Fibroblast of skin of right quadriceps (primary cell): ENCODE measurements around the gene KRT78.
"Not testable (repeated sequence)": the region's sequence is repeated elsewhere in the genome, so short reads cannot be mapped to it uniquely, and the experiment has no call there.

ENCODE experiments used
- DNase-seq: peaks from one replicate; pipeline ENCODE4 v3.0.0-alpha.2; 2013

The KRT78 gene

DNA sequence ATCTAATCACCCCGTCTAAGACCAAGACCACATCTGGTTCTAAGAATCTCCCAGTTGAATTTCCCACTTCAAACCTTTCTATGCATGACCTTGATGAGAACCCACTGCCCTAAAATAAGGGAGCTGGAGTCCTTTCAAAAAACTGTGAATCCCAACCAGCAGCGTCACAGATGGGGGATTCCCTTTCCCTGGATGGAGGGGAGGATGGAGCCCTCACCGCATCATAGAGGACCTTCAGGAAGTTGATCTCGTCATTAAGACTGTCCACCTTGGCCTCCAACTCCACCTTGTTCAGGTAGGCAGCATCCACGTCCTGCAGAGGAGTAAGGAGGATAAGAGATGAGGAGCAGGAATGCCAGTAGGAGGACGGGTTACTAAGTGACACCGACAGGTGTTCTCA, 39.6 kb downstream of the KRT78 start:
- DNase-seq, result no peak

DNA sequence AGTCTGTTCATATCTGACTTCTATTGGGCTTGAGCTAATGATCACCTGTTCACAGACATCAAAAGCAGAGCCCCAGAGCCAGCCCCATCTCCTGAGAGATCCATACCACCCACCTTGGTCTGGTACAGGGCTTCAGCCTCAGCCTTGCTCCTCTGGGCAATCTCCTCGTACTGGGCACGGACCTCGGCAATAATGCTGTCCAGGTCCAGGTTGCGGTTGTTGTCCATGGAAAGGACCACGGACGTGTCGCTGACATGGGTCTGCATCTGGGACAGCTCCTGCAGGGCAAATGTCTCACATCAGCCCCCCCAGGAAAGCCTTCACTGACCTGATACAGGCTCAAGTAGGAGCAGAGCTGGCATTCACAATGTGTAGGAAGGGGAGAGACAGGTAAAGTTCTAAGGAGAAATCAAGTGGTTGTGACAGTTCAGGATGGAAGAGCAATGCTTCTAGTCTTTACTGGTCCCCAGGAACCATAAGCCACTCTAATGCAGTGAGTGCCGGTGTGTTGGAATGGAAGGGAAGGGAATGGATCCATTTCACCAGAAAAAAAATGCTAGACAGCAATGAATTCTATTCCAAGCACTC, 40.1 kb downstream of the KRT78 start:
- DNase-seq, result no peak

DNA sequence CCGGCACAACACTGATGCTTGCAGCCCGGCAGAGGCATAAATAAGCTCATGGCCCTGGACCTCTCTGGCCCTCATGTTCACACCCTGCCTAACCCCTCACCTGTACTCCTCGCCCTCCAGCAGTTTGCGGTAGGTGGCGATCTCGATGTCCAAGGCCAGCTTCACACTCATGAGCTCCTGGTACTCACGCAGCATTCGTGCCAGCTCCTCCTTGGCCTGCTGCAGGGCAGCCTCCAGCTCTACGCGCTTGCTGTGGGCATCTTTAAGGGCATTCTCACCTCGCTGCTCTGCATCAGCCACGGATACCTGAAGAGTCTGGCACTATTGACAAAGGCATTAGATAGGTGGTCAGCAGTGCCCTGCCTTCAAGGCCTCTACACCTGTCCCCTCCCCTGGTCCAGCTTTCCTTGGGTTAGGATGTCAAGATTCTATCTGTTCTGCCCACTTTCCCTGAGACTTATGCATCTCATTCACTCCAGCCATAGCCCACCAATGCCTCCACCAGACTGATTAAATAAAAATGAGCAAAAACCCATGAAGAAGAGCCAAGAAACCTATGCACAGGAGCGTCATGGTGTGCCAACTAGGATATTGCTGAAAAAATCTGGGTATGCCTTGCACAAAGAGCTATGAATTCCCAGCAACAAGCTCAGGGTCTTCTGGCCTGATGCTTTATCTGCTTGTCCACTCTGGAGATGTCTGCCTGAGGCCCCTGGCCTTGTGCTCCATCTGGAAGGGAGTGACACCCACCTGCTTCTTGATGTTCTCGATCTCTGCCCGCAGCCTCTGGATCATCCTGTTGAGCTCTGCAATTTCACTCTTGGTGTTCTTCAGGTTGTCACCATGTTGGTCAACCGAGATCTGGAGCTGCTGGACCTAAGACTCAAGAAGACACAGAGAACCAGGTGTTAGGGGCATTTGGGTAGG, 41.0 kb downstream of the KRT78 start:
- no peak for DNase-seq

DNA sequence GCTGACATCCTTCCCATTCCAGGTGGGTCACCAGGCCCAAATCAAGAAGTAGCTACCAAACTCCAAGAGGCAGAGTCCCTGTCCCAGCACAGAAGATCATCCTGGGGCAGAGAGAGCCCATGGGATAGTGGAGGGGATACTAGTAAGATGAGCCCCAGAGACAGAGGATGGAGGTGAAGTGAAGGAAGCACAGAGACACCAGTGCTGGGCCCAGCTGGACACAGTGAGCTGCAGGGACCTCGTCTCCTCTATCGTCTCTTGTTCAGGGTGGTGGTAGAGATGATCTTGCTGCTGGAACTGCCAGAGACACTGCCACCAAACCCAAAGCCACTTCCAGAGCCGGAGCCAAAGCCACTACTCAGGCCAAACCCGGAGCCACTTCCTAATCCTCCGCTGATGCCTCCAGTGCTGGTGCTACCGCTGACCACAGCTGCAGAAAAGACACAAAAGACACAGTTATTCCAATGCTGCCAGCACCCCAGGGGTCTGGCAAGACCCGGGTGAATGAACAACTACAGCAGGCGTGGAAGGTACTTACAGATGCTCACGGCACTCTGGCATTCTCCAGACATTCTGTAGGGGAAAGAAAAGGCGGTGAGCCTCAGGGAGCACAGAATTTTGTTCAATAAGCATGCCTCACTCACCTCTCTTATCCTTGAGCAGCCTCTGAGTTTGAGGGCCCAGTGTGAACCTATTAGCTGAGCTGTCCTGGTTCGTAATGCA, 41.8 kb downstream of the KRT78 start:
- DNase-seq, result no peak

DNA sequence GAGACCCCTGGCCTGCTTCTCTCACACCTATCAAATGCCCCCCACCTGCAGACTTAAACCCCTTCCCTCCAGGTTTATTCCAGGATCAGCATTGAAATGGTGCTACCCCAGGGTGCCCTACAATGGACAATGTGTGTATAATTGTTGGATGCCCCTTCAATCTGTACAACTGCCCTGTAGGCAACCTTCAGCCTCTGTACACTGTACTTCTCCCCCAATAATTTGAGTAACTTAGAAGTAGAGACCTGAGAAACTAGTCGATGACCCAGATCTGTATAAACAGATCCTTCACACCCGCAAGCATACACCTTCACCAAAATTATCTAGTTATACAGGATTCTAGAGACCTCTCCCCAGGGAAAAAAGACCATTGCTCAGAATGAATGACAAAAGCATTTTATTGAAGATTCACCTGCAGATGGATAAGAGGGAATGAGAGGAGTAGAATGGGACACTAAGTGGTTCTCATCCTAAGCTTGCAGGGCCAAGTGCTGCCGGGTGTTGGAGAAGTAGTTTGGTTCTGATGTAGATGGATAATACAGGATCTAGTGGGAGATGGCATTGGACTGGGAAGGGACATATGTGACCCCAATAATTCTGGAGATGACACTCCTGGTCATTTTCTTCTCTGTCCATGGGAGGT, 42.5 kb downstream of the KRT78 start:
- no peak for DNase-seq

DNA sequence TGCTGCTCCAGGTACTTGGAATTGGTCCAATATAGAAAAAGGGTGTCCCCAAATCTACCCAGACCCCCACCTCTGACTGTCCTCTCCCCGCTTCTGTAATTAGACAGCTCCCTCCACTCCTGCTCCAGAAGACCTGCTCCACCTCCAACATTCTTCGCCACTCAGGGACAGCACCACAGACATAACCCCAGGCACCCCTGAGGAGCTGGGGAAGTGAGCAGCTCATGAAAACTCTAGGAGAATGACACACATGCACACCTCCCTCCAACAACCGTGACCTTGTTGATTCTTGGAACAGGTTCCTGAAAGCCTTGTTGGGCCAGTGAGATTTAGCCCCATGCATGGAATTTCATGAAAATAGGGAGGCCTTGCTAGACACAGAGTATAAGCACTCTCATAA, 43.1 kb downstream of the KRT78 start:
- DNase-seq, result no peak

DNA sequence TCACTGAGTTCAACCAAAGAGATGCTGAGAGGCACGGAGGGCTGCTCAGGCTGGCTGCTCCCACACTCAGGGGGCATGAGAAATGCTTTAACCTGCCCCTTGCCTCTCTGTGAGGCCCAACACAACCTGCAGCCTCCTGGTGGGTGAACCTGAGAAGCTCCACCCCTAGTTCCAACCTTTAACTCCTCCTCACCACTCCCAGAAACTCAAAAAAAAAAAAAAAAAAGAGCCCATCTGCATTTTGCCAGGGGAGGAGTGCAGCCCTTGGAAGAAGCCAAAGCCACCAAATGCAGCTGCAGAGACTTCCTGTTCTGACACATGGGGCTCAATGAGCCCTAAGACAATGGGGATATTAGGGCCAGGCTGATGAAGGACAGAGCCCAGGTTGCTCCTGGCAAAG, 43.8 kb downstream of the KRT78 start:
- no peak for DNase-seq

DNA sequence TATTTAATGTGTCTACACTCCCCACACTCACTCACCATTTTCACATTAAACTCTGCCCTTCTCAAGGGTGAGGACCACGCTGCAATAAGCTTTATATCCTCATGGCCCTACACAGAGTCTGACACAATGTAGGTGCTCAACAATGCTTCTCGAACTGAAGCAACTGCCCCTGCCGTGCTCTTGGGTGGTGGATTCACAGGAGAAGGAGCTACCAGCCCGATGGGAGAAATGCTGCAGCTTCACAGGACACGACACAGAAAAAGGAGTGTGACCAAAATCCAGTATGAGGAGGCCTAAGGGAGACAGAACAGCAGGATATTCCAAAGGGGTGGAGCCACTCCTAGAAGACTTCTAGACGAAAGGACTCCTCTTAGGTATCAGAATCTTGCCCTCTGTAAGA, 46.4 kb downstream of the KRT78 start:
- no peak for DNase-seq

DNA sequence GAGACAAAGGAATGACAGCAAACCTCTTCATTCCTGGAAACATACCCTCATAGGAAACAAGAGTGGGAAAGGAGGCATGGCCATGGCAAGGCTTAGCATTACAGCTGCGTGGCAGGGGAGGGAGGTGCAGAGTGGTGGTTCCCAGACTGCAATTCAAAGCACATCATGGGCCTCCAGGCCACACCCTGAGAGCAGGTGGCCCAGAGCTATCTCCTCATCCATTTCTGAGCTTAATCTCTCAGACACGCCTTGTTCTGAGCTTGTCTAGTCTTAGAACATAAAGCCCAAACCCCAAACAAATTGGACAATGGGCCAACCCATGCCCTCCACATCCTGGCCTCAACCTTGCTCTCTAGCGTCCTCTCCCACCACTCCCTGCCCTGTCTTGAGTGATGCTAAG, 47.0 kb downstream of the KRT78 start:
- DNase-seq, result no peak

DNA sequence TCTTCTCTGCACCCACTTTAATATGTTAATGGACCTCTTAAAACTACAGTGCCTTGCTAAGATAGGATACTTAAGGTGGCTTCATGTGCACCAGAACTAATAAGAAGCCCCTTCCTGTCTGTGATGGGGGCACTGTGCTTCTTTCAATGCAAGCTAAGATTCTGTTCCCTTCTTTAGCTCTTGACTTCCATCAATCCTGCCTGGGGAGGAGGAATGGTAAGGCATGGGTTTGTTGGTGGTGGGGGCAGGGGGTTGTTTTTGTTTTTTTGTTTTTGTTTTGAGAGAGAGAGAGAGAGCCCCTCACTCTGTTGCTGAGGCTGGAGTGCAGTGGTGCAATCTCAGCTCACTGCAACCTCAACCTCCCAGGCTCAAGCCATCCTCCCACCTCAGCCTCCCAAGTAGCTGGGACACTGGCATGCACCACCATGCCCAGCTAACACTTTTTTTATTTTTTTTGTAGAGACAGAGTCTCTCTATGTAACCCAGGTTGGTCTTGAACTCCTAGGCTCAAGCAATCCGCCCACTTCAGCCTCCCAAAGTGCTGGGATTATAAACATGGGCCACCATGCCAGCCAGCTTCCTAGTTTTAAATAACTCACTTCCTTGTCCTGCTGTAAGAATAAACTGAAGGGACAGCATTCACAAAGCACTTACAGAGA, 48.4 kb downstream of the KRT78 start:
- no peak for DNase-seq

DNA sequence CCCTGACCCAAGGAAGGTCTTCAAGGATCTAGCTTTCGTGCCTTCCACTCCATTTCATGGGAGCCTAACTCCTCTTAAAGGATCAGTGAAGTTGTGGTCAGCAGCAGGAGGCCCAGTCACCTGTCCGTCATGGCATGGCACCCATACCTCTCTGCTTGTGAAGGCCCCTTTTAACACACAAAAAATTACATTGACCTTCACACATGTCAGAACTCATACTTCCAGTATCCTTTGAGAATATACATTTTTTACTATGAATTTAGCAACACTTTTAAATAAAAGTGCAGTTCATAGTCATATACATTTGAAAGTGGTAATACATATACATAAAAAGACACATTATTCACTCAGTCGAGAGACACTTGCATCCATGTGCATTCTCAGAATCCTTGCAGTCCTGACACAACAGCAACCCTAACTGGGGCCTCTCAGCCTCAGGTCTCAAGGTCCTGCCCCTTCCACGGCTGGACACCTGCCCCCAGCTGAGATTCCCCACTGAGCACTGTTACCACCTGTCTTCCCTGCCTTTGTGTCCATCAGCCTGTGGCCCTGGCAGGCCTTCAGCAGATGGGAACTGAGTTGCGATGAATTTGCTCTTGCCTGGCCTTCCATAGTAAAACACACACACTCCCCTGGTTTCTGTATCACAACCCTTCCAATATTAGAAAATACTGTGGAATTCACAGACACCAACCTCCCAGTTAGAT, 49.1 kb downstream of the KRT78 start:
- DNase-seq, result no peak

DNA sequence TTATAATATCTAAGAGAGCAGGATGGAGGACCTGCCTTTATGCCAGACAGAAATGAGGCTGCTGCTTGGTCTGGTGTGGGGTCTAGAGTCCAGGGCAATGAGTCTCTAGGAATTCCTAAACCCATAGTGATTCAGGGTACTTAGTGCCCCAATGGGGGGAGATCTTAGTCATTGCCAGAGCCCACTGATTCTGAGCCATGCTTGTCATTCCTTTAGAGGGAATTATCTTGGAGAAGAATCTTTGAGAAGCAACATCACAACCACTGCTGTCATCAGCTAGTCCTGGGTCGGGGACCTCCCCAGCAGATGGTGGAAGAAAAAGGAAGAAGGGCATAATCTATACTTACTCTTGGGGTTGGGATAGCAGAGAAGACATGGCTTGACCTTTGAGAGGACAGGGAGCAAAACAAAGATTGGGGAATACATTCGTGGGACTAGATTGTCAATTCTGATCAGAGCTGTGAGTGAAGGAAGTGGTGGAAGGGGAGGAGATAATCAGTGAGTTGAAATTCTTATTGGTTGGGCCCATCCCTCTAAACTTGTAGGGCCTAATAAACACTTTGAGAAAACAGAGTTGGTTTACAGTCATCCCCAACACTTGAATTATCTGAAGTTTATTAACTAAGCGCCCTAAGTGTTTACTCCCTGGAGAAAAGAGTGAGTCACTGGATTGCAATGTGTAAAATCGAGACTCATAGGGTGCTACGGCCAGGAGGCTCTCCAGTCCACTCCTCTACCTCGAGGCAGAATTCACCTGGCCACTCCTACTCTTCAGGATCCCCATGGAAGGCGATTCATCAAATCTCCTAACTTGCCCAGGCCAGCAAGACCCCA, 49.9 kb downstream of the KRT78 start:
- DNase-seq, result peak; percentile 81

DNA sequence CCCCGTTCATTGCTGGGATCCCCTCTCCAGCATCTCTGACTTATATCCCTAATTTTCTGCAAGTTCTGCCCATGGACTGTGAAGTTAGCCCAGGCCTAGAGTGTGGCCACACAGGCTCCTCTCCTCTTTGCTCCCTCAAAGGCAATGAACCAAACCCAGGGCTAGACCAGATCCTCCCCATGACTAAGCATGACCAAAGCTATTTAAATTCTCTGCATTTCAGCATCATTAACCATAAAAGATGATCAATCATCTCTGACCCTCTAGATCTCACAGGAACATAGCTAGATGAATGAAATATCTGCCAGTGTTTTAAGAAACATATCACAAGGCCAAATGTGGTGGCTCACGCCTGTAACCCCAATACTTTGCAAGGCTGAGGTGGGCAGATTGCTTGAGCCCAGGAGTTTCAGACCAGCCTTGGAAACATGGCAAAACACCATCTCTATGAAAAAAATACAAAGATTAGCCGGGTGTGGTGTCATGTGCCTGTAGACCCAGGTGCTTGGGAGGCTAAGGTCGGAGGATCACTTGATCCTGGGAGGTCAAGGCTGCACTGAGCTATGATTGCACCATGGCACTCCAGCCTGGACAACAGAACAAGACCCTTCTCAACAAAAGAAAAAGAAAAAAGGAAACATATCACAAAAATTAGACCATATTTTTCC, 50.7 kb downstream of the KRT78 start:
- DNase-seq, result peak; percentile 79

DNA sequence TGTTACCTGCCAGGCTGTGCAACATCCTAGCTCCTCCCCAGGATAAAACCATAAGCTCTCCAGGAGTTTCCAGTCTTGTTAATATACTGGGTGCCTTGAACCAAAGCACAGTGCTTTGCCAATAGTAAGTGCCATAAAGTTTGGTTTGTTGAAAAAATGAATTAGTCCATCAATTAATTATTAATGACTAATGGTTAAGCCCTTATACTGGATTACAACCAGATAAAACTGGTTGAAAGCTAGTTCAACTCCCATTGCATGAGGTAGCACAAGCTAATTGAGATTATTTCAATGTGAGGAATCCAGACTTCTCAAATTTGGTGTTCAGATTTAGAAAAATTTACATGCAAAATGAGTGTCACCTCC, 51.3 kb downstream of the KRT78 start:
- DNase-seq, result no peak

DNA sequence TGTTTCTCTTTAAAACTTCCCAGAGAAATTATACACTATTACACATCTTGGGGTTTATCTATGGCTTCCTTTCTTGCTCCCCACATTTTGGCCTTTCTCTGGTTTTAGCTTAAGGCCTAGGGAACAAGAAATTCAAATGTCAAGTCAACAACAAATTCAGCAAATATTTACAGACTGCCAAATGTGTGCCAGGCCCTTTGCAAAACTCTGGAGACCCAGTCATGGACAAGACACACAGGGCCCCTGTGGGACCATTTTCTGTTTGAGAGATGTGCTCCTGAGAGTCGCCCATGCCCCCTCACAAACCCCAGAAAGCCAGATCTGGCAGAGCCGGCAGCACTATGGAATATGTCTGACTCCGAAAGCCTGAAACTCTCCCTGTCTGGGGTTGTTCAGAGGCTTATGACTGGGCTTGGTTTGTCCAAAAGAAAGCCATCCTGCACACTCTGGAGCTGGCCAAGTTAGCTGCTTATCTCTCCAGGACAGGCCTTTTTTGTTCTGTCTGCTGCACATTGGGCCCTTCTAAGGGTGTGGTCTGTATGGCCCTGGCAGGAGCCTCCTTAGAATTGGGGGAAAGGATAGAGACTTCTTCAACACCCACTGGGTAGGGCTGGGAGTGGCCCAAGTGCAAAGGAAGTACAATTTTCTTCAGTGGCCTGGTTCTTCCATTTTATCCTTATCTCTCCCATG, 51.8 kb downstream of the KRT78 start:
- no peak for DNase-seq

DNA sequence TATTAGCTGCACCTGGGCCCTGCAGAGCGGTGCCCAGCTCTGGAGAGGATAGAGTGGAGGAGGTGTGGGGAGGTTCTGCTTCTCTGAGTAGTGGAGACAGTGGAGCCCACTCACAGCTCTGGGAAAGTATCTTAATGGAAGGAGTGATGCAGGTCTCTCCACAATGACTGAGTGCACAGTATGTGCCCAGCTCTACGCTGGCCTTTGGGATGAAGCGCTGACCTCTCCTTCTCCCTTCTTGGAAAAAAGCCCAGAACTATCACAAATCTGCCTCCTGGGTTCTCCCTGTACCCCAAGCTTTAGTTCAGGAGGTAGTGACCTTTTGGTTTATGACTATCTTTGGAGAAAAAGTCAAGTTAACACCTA, 52.4 kb downstream of the KRT78 start:
- DNase-seq, result no peak

DNA sequence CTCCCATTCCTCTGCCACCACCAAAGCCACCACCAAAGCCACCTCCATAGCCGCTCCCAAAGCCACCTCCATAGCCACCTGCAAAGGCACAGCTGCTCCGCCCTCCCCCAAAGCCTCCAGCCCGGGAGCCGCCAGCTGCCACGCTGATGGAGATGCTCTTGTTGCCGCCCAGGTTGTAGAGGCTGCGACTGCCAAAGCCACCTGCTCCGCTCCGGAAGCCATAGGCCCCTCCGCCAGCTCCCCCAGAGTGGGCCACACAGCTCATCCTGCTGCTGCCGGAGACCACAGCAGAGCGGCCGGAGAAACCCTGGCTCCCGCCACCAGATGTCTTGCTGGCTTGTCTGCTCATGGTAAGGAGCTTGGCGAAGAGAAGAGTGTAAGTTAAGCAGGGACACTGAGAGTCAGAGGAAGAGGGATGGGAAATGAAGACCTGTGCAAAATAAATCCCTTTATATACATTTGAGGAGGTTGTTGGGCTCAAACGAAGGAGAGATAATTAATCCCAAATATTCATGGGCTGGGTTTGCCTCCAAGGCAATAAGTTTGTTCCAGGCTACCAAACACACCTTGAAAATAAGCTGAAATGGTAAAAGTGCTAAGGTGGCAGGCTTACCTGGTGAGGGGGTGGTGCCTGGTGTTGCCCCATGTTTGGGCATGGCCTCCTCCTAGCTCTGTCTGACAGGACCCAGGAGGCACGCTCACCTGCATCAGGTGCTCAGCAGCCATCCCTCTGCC, 52.9 kb downstream of the KRT78 start, which contains the start of gene KRT3:
TSS of gene KRT3 (minus strand) at position 424 of the 735 bp plus-strand sequence. CDS start at position 349, 75 bp downstream.
- no peak for DNase-seq

DNA sequence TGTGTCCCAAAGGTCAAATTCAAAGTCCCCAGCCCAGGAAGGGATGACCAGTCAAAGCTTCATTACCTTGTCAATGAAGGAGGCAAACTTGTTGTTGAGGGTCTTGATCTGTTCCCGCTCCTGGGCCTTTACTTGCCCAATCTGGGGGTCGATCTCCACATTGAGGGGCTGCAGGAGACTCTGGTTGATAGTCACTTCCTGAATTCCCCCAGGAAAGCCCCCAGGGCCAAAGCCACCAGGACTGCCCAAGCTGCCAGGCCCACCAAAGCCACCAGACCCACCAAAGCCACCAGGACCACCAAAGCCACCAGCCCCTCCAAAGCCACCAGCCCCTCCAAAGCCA, 53.5 kb downstream of the KRT78 start:
- not testable (repeated sequence) for DNase-seq
